Stomach (tissue), 9 donors: ENCODE measurements around the gene CLVS2. TPM values are rescaled to one million over a fixed set of nuclear protein-coding genes. Genes with fewer than 3 reads are reported as not detected.

Experiments used
- DNase-seq, 2 donors: peaks; one replicate each; pipeline versions ENCODE4 v3.0.0 to v3.0.0-alpha.2; 2013 to 2019
- H3K27ac ChIP-seq, 5 donors: fragments of 200-600 bp in 4 of 5; sonication (generic) in 4 of 5; one replicate each; pipeline ENCODE4 v1.5.1; 2013 to 2019; ENCODE audit warnings: mild to moderate bottlenecking in 1 of 5, moderate library complexity in 1 of 5
- H3K27me3 ChIP-seq, 3 donors: fragments of 200-600 bp; sonication (generic); one replicate each; pipeline ENCODE4 v1.5.1; 2017 to 2019; ENCODE audit warnings: mixed run types in 1 of 3
- H3K36me3 ChIP-seq, 4 donors: fragments of 200-600 bp; sonication (generic); 1 replicate in 3 of 4; 2 replicates in 1 of 4; pipeline ENCODE4 v1.5.1; 2016 to 2019
- H3K4me1 ChIP-seq, 4 donors: fragments of 200-600 bp; sonication (generic); one replicate each; pipeline ENCODE4 v1.5.1; 2016 to 2019
- H3K4me3 ChIP-seq, 4 donors: fragments of 200-600 bp; sonication (generic) in 3 of 4; one replicate each; pipeline ENCODE4 v1.5.1; 2016 to 2019; ENCODE audit warnings: mild to moderate bottlenecking in 1 of 4
- H3K9me3 ChIP-seq, 4 donors: fragments of 200-600 bp; sonication (generic); one replicate each; pipeline ENCODE4 v1.5.1; 2016 to 2019
- EP300 ChIP-seq: sonication (generic); formaldehyde crosslinking; IDR thresholded peaks from one replicate; pipeline ENCODE4 v1.6.1; 2017; ENCODE audit warnings: antibody characterized with exemption
- POLR2A ChIP-seq, 4 donors: fragments of 450-650 bp; IDR thresholded peaks; one replicate each; pipeline ENCODE4 v1.6.1; 2016; ENCODE audit warnings: antibody characterized with exemption in 4 of 4, control low read depth in 2 of 4, mild to moderate bottlenecking in 1 of 4, moderate library complexity in 1 of 4
- POLR2AphosphoS5 ChIP-seq, 3 donors: sonication (generic); formaldehyde crosslinking; IDR thresholded peaks; one replicate each; pipeline ENCODE4 v1.6.1; 2016; ENCODE audit warnings: antibody characterized with exemption in 3 of 3
- WGBS, 5 donors: extraction: QIAGEN DNeasy Blood & Tissue Kit in 3 of 5; methylation state at CpG; one replicate each; pipeline versions ENCODE4 v1.1.5 to v1.1.7; 2013 to 2018; 5-methylcytosine and 5-hydroxymethylcytosine counted together
- intact Hi-C: fragments of 100-400 bp; cut with DNase I; formaldehyde crosslinking; loops from one replicate; pipeline ENCODE4 v1.15.1; 2023; ENCODE audit warnings: low total_unique reads
- polyA plus RNA-seq, 3 donors: library from polyadenylated mRNA; stranded (reverse); fragments of 200-250 nt; gene quantifications; one replicate each; pipeline ENCODE4 v1.2.3, GENCODE V29; 2013
- total RNA-seq, 5 donors: library from RNA; depleted of rRNA; stranded (reverse); fragments of >200 nt; gene quantifications; one replicate each; pipeline versions ENCODE4 v1.1.0 to v1.2.3, GENCODE V29; 2014 to 2016
- TF ChIP-seq, protein P1 (sequence below), 7 experiments: fragments of 450-650 bp in 4 of 7; fragments of 200-600 bp in 3 of 7; sonication (generic) in 3 of 7; IDR thresholded peaks; one replicate each; pipeline ENCODE4 v1.5.1; 2016 to 2019; ENCODE audit warnings: antibody characterized with exemption in 7 of 7, control low read depth in 2 of 7, mild to moderate bottlenecking in 1 of 7
- donor health status: healthy with polysubstance abuse.
- donor health status: Bipolar disorder and iron deficiency.
- donor health status: healthy.

CLVS2 gene
- total and polyA plus RNA-seq, 8 donors = 0.03 to 59.8 (median 0.92) TPM; not detected in 5

- 24 to 30% (median 26%) methylated on average over 19 of the region's 19 CpGs for WGBS, 5 donors
- intact Hi-C loops = no loop called here
- H3K36me3 ChIP-seq = no peaks in the 10 kb centered on the region
- peak in 1 of 2 donors; percentile 16 for DNase-seq
- H3K4me3 ChIP-seq = peak overlapping the region; percentile 42 to 53 (median 48)
- H3K27ac ChIP-seq = no peak overlapping the region
- no peak for TF ChIP-seq POLR2AphosphoS5 (IDR thresholded peaks at IDR 0.05)
- TF ChIP-seq, protein P1, sequence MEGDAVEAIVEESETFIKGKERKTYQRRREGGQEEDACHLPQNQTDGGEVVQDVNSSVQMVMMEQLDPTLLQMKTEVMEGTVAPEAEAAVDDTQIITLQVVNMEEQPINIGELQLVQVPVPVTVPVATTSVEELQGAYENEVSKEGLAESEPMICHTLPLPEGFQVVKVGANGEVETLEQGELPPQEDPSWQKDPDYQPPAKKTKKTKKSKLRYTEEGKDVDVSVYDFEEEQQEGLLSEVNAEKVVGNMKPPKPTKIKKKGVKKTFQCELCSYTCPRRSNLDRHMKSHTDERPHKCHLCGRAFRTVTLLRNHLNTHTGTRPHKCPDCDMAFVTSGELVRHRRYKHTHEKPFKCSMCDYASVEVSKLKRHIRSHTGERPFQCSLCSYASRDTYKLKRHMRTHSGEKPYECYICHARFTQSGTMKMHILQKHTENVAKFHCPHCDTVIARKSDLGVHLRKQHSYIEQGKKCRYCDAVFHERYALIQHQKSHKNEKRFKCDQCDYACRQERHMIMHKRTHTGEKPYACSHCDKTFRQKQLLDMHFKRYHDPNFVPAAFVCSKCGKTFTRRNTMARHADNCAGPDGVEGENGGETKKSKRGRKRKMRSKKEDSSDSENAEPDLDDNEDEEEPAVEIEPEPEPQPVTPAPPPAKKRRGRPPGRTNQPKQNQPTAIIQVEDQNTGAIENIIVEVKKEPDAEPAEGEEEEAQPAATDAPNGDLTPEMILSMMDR (IDR thresholded peaks at IDR 0.05) = no peak
- no peak for TF ChIP-seq EP300
- no peak for TF ChIP-seq POLR2A (IDR thresholded peaks at IDR 0.05)
- peaks cover 4 to 18% (median 13%) of the 10 kb centered on the region in 4 donors for H3K4me1 ChIP-seq
- no peaks in the 10 kb centered on the region for H3K9me3 ChIP-seq
- peaks cover 3 to 59% (median 41%) of the 10 kb centered on the region in 3 donors for H3K27me3 ChIP-seq
These were observed 915 bp downstream of the CLVS2 start for GRCh38 chr6:122996794-122997505.

DNA sequence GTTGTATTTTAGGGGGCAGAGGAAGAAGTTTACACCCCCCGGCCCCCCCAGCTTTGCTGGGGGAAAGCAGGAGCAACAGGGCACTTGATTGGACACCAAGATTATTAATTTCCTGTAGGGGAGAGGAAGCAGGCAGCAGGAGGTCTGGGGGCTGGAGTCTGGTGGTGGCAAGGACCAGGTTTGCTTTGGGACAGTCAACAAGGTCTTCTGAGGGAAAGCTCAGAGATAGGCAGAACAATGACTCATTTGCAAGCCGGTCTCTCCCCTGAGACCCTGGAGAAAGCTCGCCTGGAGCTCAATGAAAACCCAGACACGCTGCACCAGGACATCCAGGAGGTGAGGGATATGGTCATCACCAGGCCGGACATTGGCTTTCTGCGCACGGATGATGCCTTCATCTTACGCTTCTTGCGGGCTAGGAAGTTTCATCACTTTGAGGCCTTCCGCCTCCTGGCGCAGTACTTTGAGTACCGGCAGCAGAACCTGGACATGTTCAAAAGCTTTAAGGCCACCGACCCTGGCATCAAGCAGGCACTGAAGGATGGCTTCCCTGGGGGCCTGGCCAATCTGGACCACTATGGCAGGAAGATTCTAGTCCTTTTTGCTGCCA, 1.6 kb downstream of the CLVS2 start:
- H3K27ac ChIP-seq = no peak overlapping the region
- TF ChIP-seq EP300 (no peak), POLR2A (IDR thresholded peaks at IDR 0.05) (no peak), POLR2AphosphoS5 (IDR thresholded peaks at IDR 0.05) (no peak)
- TF ChIP-seq, protein P1 (IDR thresholded peaks at IDR 0.05) = no peak
- intact Hi-C loops = no loop called here
- H3K36me3 ChIP-seq = no peaks in the 10 kb centered on the region
- WGBS, 5 donors = 79 to 89% (median 84%) methylated on average over 12 to 13 of the region's 13 CpGs
- H3K9me3 ChIP-seq = no peaks in the 10 kb centered on the region
- peaks cover 3 to 54% (median 41%) of the 10 kb centered on the region in 3 donors for H3K27me3 ChIP-seq
- DNase-seq = no peak
- H3K4me1 ChIP-seq = peaks cover 4 to 18% (median 13%) of the 10 kb centered on the region in 4 donors
- no peak overlapping the region for H3K4me3 ChIP-seq

- TF ChIP-seq POLR2A (IDR thresholded peaks at IDR 0.05) = no peak
- TF ChIP-seq EP300 = no peak
- TF ChIP-seq, protein P1 (IDR thresholded peaks at IDR 0.05) = no peak
- no peak for TF ChIP-seq POLR2AphosphoS5 (IDR thresholded peaks at IDR 0.05)
- Histone ChIP-seq H3K9me3 (no peaks in the 10 kb centered on the region), H3K4me3 (no peak overlapping the region), H3K36me3 (no peaks in the 10 kb centered on the region), H3K4me1 (peaks cover 4 to 18% (median 13%) of the 10 kb centered on the region in 4 donors), H3K27me3 (peaks cover 3 to 46% (median 34%) of the 10 kb centered on the region in 3 donors), H3K27ac (no peak overlapping the region)
- WGBS, 5 donors = 50 to 69% (median 66%) methylated on average over 5 of the region's 5 CpGs
- intact Hi-C loops = no loop called here
- DNase-seq = no peak
These were observed 2.5 kb downstream of the CLVS2 start for GRCh38 chr6:122998403-122998975.

- intact Hi-C loops = no loop called here
These were observed 4.3 kb downstream of the CLVS2 start for GRCh38 chr6:123000244-123000770.

More at GRCh38 chr6:123000244-123000770, 4.3 kb downstream of the CLVS2 start:
- TF ChIP-seq, protein P1 (IDR thresholded peaks at IDR 0.05) = no peak
- no peak for TF ChIP-seq EP300
- no peak for TF ChIP-seq POLR2A (IDR thresholded peaks at IDR 0.05)
- TF ChIP-seq POLR2AphosphoS5 (IDR thresholded peaks at IDR 0.05) = no peak
- DNase-seq = no peak
- 43 to 55% (median 48%) methylated on average over 2 of the region's 2 CpGs for WGBS, 5 donors
- peaks cover 4 to 18% (median 13%) of the 10 kb centered on the region in 4 donors for H3K4me1 ChIP-seq
- peaks cover 3 to 29% (median 26%) of the 10 kb centered on the region in 3 donors for H3K27me3 ChIP-seq
- H3K27ac ChIP-seq = no peak overlapping the region
- H3K36me3 ChIP-seq = no peaks in the 10 kb centered on the region
- H3K4me3 ChIP-seq = no peak overlapping the region
- H3K9me3 ChIP-seq = no peaks in the 10 kb centered on the region
